SU-DHL-6 (cell line): ENCODE data around the gene SLC7A6OS.

Experiments
- CTCF ChIP-seq: fragments of 200-600 bp; sonication (generic); IDR thresholded peaks from one replicate; pipeline ENCODE4 v1.5.1; 2017; ENCODE audit warnings: antibody characterized with exemption, mild to moderate bottlenecking, low read length, moderate library complexity; ENCODE audit not compliant: insufficient read depth, poor library complexity, severe bottlenecking
- EZH2phosphoT487 ChIP-seq: fragments of 200-600 bp; sonication (generic), shearing (Covaris generic); conservative IDR thresholded peaks from 2 replicates; pipeline ENCODE4 v1.6.1; 2018; ENCODE audit warnings: mild to moderate bottlenecking, antibody characterized with exemption, low read length, moderate library complexity, mixed read lengths

- TF ChIP-seq CTCF, result no peak
- TF ChIP-seq EZH2phosphoT487, result no peak
Measured at GRCh38 chr16:68275611-68276191, 35.0 kb downstream of the SLC7A6OS start.
